HG02885 (cell line): ENCODE measurements around the gene PKD1L1.
"Not testable (repeated sequence)": the region's sequence is repeated elsewhere in the genome, so short reads cannot be mapped to it uniquely, and the experiment has no call there.

Experiments
- ATAC-seq: cut with Tn5 transposase; IDR thresholded peaks from one replicate; pipeline ENCODE4 v1.9.1; 2021; ENCODE audit warnings: mild to moderate bottlenecking; ENCODE audit not compliant: unreplicated experiment, poor library complexity

PKD1L1 gene

DNA sequence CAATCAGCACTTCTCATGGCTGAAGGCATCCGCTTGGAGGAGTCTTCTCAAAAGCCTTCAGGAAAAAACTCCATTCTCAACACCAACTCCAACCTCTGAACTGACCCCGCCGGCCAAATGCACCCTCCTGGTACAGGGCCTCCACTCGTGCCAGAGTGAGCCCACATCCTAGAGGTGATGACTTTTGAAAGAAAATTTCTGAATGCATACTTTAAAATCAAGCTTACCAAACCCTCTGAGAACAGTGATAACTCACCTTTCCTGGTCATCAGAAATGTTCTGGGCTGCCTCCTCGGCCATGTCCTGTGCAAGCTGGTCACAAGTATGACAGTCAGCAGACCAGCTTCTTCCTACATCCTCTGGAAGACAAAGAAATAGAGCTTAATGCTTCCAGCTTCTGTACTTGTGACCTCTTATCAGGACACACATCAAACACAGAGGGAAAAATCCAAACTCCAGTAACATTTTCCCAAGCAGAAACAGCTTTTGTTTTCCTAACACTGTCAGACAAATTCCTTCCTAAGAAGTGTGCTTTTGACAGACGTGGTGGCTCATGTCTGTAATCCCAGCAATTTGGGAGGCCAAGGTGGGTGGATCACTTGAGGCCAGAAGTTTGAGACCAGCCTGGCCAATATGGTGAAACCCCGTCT is at the start of gene PKD1L1:
TSS of gene PKD1L1 (minus strand) at position 326 of the 650 bp plus-strand sequence. CDS start at position 300, 26 bp downstream.
- no peak for ATAC-seq

DNA sequence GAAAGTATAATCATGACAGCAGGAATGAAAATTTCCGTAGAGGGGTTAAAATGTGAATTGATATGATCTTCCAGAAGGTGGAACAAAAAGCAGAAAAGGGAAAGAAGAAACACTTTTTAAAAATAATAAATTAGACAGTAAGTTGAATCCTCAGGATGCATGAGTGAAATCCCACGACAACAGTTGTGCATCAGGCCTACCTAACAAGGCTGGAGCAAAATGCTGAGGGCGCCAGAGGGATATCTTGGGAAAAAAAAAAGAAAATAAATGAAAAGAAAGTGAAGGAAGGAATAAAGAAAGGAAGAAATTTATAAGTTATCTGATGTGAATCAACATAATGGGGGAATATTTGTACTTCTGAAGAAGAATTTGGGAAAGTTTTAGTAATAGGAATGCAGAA is 44.2 kb upstream of the PKD1L1 start:
- no peak for ATAC-seq

DNA sequence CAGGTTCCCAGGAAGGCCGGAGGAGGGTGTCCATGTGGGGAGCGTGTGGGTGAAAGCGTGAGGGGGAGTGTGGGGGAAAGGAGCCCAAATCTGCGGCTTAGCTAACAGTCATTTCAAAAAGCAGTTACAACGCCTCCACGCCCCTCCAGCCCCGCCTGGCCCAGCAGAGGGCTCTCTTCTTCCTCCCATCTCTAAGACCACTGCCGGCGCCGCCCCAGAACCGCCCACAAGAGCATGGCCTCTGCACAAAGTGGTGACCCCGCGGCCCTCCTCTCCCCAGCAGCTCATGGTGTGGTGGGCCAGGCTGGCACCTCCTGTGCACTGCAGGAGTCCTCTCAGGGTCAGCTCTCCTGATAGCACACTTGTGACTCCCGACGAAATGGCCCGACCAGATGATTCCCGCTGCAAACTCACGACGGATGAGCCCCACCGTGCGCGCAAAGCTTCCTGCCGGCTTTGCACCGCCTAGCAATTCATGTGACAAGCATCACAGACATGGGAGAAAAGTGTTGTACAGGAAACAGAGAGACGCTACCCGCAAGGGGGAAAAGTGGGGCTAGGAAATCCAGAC is 43.6 kb upstream of the PKD1L1 start:
- ATAC-seq = peak; percentile 99

DNA sequence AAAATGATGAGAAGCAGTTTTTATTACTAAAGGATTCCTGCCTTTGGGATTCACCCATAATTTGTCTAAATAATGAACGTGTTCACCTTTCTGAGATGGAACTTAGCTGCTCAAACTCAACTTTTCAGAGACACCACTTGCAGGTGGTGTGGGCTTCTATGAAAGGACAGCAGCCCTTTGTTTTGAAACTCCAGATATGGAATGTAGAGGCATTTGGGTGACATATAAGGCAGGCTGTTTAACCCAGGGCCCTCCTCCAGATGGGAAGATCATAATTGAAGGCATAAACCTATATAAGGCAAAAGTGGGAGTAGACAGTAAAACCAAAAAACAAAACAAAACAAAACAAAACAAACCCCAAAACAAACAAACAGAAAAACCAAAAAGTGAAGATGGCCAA is 43.0 kb upstream of the PKD1L1 start:
- no peak for ATAC-seq

DNA sequence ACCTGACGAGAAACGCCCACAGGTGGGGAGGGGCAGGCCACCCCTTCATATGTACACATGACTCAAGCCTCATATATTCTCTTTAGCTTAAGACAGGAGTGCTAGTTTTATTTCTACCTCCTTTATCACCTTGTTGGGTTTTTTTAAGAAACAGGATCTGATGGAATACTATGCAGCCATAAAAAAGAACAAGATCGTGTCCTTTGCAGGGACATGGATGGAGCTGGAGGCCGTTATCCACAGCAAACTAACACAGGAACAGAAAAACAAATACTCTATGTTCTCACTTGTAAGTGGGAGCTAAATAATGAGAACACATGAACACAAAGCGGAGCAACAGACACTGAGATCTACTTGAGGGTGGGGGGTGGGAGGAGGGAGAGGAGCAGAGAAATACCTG is 42.3 kb upstream of the PKD1L1 start:
- no peak for ATAC-seq

GRCh38 chr7:47989607-47990400 is 41.5 kb upstream of the PKD1L1 start:
- ATAC-seq = not testable (repeated sequence)

DNA sequence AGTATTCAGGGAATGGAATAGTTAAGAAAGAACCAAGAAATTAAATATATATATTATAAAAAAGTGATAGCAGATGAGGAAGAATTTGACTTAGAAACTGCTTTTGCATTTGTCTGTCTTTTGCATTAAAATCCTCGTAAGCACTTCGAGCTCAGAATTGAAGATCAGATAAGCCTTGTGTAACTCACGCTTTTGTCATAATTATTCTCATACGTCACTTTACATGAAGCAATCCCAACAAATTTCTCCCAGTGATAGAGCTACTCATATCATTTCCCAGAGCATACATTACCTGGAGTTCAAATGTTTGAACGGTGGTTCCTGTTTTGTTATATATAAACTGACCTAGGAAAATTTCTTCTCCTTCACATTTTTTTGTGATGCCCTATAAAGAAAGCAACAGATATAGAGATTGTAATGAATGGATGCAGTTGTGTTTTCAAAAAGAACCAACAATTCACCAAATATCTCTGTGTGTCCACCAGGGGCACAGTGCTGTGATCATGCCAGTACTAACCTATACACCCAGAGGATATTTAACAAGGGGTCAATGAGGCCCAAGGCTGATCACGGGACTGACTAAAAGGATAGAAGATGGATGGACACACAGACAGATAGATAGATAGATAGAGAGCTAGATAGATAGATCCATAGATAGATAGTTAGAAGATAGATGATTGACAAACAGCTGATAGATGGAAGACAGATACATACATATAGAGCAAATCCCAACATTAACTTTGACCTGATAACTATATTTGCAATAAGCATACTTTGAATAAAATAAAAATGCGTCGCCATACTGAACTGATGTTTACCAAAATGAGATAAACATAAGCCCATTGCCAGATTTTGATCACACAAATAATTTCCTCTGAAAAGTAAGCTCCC is 40.5 kb upstream of the PKD1L1 start:
- no peak for ATAC-seq

GRCh38 chr7:47982610-47983009 is 34.3 kb upstream of the PKD1L1 start:
- ATAC-seq = no peak

- not testable (repeated sequence) for ATAC-seq
Observed at GRCh38 chr7:47980648-47981047, 32.4 kb upstream of the PKD1L1 start.

GRCh38 chr7:47979832-47980181 is 31.5 kb upstream of the PKD1L1 start:
- no peak for ATAC-seq

DNA sequence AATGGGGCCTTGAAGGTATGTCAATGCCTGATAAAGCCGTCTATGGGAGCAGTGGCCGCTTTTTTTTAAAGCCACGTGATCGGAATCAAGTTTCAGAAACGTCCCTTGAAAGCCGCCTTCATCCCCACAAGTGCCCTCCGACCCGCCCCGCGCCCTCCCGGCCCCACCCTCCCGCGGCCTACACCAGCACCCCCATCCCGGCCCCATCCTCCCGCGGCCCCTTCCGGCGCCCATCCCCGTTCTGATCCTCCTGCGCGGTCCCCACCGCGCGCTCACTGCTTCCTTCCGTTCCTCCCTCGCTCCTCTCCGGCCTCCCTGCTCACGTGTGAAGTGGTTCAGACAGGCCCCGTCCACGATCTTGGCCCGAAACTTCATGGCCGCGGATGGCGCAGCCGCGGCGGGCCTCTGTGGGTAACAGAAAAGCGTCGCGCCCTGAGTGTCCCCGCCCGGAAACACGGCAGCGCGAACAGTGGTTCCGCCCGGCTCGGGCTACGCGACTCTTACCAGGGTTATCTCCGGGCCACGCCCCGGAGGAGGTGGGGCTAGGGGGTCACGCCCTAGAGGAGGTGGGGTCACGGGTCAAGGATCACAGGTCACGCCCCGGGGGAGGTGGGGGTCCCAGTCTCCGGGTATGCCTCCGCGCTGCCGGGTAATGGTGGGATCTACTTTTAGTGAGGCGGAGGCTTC is 31.0 kb upstream of the PKD1L1 start, which contains the start of gene HUS1:
TSS of gene HUS1 (minus strand) at position 471 of the 687 bp plus-strand sequence. CDS start at position 375, 96 bp downstream.
- ATAC-seq = peak; percentile 99

DNA sequence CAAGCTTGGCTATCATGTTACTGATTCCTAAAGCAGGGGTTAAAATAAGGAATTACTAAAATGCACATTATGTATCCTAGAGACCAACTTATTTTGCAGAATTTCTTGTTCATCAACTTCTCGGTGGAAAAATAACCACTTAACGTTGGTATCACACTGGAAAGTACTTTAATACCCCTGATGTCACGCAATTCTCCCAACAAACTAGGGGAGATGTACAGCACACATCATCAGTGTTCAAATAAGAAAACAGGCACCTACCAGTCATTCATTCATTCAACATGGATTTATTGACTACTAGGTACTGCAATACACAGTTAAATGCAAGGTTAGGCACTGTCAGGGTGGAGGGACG is 30.5 kb upstream of the PKD1L1 start:
- ATAC-seq = no peak

GRCh38 chr7:47973739-47974138 is 25.5 kb upstream of the PKD1L1 start:
- ATAC-seq = no peak

DNA sequence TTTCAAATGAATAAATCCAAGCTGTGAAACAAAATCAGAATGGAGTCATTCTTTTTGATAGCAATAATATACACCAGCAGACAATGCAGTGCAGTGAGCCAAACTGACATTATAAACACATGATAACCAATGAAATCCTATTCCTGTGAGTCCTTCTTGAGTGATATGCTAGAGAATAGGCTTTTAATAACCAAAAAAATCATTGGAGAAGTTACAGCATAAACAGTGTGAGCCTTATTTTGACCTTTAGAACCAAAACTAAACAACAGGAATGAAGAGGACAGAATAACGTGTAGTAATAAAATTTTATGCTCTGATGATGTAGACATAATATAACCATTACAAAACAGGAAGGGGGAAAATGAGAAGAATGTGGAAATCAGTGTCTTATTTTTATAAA is 22.5 kb upstream of the PKD1L1 start:
- ATAC-seq = no peak

- peak; percentile 77 for ATAC-seq
Observed at GRCh38 chr7:47968847-47969774, 20.8 kb upstream of the PKD1L1 start.

GRCh38 chr7:47967708-47968107 is 19.4 kb upstream of the PKD1L1 start:
- no peak for ATAC-seq

DNA sequence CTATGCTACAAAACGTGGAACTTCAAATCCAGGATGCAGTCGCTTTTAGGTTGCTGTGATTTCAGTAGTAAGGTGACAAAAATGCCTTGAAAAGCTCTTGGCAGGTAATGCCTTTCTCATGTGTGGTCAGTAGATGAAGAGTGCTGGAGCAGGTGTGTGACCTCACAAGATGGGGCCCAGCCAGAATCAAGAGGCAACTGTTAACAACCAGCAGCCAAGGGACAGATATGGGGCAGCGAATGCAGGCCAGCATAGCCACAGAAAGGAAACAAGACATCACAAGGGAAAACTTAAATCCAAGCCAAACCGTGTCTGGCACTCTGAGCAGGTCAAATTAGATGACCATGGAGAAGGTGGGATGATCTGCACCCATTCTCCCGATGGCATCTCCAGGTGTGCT is 18.9 kb upstream of the PKD1L1 start:
- ATAC-seq = no peak

- no peak for ATAC-seq
Observed at GRCh38 chr7:47965456-47965855, 17.2 kb upstream of the PKD1L1 start.

GRCh38 chr7:47962262-47962661 is 14.0 kb upstream of the PKD1L1 start:
- no peak for ATAC-seq
